ENCODE results near the gene CECR2.

DNA sequence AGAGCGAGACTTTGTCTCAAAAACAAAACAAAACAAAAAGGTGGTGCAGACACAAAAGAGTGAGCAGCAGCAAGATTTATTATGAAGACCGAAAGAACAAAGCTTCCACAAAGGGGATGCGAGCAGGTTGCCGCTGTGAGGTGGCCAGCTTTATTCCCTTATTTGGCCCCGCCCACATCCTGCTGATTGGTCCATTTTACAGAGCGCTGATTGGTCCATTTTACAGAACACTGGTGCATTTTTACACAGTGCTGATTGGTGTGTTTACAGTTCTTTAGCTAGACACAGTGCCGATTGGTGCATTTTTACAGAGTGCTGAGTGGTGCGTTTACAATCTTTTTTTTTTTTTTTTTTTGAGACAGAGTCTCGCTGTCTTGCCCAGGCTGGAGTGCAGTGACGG, 77.4 kb downstream of the CECR2 start:
- TF ChIP-seq, protein P1, sequence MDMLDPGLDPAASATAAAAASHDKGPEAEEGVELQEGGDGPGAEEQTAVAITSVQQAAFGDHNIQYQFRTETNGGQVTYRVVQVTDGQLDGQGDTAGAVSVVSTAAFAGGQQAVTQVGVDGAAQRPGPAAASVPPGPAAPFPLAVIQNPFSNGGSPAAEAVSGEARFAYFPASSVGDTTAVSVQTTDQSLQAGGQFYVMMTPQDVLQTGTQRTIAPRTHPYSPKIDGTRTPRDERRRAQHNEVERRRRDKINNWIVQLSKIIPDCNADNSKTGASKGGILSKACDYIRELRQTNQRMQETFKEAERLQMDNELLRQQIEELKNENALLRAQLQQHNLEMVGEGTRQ (CRISPR knock-in tag; IDR thresholded peaks at IDR 0.05) = no peak
- TF ChIP-seq, protein P2, sequence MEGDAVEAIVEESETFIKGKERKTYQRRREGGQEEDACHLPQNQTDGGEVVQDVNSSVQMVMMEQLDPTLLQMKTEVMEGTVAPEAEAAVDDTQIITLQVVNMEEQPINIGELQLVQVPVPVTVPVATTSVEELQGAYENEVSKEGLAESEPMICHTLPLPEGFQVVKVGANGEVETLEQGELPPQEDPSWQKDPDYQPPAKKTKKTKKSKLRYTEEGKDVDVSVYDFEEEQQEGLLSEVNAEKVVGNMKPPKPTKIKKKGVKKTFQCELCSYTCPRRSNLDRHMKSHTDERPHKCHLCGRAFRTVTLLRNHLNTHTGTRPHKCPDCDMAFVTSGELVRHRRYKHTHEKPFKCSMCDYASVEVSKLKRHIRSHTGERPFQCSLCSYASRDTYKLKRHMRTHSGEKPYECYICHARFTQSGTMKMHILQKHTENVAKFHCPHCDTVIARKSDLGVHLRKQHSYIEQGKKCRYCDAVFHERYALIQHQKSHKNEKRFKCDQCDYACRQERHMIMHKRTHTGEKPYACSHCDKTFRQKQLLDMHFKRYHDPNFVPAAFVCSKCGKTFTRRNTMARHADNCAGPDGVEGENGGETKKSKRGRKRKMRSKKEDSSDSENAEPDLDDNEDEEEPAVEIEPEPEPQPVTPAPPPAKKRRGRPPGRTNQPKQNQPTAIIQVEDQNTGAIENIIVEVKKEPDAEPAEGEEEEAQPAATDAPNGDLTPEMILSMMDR (IDR thresholded peaks at IDR 0.05) = no peak
- no peak for TF ChIP-seq JAZF1 (CRISPR knock-in tag; IDR thresholded peaks at IDR 0.05)
- no peak for TF ChIP-seq ELF4 (CRISPR knock-in tag; IDR thresholded peaks at IDR 0.05; ENCODE audit: low read depth)
- no peak for TF ChIP-seq CBFB (CRISPR knock-in tag; IDR thresholded peaks at IDR 0.05; ENCODE audit: low read depth)
- no peak for TF ChIP-seq RELA (CRISPR knock-in tag; IDR thresholded peaks at IDR 0.05; ENCODE audit: borderline replicate concordance)
- TF ChIP-seq ZNF416 (CRISPR knock-in tag; IDR thresholded peaks at IDR 0.05) = no peak

All from WTC11 (cell line).